ENCODE results near the gene BORCS5.

DNA sequence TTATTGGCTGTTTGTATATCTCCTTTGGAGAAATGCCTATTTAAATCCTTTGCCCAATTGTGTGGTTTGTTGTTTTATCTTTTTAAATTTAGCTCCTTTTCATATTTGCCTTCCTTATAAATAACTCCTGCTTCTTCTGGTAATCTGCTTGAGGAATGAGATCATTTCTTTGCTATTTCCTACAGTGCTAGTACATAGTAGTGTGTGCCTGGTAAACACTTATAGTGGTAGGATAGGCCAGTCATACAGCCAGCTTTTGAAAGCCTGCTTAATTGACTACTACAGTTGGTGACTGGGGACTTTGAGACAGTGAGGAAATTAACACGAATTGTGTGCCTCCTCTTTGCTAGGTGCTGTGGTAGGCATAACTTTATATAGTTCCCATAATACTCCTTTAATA, 68.7 kb downstream of the BORCS5 start:
- TF ChIP-seq POLR2A (IDR thresholded peaks at IDR 0.05; ENCODE audit: low read depth, low read length) (no peak), POLR2AphosphoS5 (IDR thresholded peaks at IDR 0.05; ENCODE audit: low read depth, low read length) (no peak)
